HFF-Myc (cell line): Measurements from ENCODE around the gene EXD3.

ENCODE experiments used
- DNase-seq: peaks from one replicate; pipeline ENCODE4 v3.0.0-alpha.2; 2011; ENCODE audit warnings: low read depth; ENCODE audit errors: extremely low read depth
- H3K4me3 ChIP-seq: replicated peaks from 2 replicates; pipeline ENCODE4 v1.5.1; 2011; ENCODE audit warnings: low read depth, mild to moderate bottlenecking, control low read depth, low read length
- TF ChIP-seq, protein P1 (sequence below): IDR thresholded peaks from 2 replicates; pipeline ENCODE4 v1.5.1; 2012; ENCODE audit warnings: mild to moderate bottlenecking, low read depth, low read length, control low read depth; ENCODE audit errors: missing control alignments

EXD3 gene

DNA sequence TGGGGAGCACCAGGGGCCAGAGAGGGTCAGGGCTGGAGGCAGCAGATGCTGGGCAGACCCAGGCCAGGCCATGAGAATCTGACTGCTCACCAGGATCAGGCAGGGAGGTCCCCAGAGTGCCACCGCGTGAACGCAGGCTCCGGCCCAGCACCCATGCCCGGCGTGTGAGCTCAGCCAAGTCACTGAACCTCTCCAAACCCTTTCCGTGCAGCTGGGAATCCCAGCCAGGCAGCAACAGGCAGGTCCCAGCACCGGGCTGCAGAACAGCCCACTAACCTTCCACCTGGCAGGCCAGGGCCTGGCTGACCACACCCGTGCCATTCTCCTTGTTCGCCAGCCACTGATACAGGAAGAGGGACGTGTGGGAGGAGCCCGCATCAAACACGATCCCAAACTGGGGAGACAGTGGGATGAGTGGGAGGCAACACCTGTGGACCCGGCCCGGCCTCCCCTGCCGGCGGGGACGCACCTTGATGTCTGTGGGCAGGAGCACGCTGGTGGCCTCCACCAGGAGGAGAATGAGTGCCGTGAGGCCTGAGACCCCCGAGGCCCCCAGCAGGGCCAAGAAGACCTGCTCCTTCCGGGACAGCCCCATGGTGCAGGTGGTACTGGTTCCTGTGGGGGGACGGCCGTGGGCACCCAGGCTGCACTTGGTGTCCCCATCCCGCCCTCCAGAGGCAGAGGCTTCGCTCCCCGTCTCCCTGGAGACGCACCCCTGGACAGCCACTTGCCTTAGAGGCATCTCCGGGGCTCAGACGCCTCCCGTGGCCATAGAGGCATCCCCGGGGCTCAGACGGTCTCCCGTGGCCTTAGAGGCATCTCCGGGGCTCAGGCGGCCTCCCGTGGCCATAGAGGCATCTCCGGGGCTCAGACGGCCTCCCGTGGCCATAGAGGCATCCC is 15.0 kb upstream of the EXD3 start:
- H3K4me3 ChIP-seq = no peak overlapping the region
- no peak for DNase-seq
- TF ChIP-seq, protein P1, sequence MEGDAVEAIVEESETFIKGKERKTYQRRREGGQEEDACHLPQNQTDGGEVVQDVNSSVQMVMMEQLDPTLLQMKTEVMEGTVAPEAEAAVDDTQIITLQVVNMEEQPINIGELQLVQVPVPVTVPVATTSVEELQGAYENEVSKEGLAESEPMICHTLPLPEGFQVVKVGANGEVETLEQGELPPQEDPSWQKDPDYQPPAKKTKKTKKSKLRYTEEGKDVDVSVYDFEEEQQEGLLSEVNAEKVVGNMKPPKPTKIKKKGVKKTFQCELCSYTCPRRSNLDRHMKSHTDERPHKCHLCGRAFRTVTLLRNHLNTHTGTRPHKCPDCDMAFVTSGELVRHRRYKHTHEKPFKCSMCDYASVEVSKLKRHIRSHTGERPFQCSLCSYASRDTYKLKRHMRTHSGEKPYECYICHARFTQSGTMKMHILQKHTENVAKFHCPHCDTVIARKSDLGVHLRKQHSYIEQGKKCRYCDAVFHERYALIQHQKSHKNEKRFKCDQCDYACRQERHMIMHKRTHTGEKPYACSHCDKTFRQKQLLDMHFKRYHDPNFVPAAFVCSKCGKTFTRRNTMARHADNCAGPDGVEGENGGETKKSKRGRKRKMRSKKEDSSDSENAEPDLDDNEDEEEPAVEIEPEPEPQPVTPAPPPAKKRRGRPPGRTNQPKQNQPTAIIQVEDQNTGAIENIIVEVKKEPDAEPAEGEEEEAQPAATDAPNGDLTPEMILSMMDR = no peak

DNA sequence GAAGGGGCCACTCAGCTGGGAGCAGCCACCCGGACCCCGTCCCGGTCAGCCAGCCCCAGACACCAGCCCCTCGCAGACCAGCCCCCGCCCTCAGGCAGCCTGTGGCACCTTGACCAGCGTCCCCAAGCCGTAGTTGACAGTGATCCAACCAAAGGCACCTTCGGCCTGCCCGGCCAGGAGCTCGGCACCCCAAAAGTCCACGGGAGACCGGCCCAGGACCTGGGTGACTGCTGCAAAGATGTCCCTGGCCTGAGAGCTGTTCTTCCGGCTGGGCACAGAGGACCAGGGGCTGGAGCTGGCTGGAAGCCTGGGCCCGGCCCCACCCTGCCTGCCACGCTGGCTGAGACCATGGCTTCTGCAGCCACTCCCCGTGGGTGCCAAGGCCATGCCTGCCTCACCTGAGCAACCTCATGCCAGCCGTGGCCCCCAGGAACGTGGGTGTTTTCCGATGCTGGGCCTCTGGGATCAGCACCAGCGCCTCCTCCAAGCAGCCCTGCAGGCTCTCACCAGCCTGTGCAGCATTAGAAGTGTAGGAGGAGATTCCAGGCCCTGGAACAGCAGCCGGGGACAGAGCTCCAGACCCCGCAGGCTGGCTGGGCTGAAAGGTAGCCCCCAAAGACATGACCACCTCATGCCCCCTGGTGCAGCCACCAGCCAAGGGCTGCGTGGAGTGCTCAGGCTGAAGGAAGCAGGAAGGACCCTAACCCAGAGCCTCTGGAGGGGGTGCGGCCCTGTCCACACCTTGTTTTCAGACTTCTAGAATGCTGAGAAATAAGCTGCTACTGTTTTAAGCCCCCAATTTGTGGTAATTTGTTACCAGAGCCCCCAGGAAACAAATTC is 14.0 kb upstream of the EXD3 start:
- H3K4me3 ChIP-seq = no peak overlapping the region
- TF ChIP-seq, protein P1 = no peak
- DNase-seq = no peak

DNA sequence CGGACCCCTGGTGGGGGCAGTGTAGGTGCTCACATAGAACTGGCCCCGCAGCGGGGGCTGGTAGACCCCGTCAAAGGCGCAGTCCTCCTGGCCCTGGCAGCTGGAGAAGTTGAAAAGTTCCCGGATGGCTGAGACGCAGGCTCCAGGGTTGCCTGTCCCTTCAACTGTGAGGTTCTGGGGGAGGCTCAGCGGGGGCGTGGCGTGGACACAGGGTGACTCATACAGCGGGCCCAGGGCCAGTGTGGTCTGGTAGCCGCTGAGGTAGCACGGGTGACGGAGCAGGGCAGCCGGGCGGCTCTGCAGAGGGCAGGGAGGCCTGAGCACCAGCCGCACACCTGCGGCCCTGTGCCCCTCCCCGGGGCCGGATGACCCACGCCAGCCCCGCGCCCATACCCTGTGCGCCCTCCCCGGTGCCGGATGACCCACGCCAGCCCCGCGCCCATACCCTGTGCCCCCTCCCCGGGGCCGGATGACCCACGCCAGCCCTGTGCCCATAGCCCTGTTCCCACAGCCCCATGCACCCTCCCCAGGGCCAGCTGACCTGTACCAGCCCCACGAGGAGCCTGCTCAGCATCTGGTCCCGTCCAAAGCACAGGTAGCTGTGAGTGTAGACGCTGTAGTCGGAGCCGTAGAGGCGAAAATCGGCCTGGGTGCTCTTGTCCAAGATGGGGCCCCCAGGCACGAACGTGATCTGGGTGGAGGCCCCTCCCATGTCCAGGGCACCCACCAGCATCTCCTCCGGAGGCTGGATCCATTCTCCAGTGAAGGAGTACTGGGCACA is 13.2 kb upstream of the EXD3 start:
- TF ChIP-seq, protein P1 = no peak
- no peak for DNase-seq
- H3K4me3 ChIP-seq = no peak overlapping the region

DNA sequence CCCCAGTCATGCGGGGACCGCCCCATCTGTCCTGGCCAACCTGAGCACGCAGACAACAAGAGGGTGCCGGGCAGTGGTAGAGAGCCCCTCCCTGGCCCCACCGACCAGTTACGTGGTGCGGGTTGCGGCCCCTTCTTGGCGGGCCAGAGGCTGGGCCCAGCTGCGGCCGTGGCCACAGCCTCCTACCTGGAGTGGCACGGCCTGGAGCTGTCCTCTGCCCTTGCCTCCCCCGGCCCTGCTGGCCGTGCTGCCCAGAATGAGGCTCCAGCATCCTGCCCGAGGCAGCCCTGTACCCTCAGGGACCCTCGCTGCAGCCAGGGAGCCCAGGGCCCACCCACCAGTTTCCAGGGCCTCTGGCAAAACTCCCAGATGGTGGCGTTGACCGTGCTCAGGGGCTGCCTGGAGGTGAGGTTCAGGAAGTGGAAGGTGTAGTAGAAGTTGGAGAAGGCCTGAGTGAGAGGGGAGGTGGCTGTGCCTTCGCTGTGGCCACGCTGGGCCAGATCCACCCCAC is 12.5 kb upstream of the EXD3 start:
- no peak for DNase-seq
- TF ChIP-seq, protein P1 = no peak
- no peak overlapping the region for H3K4me3 ChIP-seq

DNA sequence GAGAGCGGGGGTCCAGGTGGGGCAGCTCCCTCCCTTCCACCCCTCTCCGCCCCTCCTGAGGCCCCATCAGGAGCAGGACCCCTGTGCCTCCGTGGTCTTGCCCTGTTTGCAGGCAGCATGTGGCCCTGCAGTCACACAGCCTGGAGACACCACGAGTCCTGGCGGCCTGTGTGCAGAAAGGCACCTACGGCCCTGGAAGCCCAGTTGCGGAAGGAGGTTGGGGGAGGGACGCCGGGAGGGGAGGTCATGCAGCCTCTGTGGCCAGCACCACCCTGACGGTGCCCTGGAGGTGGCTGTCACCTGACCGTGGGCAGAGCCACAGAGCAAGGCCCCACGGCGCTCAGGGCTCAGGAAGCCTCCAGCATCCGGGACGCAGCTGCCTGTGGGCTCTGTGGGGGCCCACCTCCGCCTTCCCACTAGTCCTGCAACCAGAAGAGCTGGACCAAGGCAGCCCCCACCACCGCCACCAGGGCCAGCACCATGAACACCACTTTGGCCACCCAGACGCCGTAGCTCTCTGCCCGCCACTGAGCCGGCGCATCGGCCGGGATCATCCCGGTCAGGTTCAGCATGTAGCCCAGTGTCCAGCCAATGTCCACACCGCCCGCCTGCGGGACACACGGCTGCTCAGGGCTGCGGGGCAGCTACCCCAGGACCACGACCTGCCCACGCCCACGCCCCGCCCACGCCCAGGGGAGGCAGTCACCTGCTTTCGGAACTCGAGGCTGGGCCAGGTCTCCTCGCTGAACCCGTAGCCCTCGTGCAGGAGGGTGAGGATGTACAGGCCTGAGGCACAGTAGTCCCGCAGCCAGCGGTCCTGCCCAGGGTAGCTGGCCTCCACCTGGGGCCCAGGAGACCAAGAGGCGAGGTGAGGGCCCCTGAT is 11.8 kb upstream of the EXD3 start:
- DNase-seq = no peak
- H3K4me3 ChIP-seq = no peak overlapping the region
- TF ChIP-seq, protein P1 = no peak

DNA sequence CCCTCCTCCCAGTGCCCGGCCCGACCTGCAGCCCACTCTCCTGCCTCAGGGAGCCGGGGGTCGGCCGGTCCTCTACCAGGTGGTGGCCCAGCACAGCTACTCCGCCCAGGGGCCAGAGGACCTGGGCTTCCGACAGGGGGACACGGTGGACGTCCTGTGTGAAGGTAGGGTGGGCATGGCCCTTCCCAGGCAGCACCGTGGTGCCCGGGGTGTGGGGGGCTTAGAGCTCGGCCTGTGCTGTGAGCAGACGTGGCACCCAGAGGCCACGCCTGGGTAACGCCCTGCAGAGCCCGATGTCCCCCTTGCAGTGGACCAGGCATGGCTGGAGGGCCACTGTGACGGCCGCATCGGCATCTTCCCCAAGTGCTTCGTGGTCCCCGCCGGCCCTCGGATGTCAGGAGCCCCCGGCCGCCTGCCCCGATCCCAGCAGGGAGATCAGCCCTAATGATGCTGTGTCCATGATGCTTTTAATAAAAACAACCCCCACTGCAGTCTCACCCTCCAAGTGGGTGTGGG is 11.0 kb upstream of the EXD3 start:
- no peak for DNase-seq
- TF ChIP-seq, protein P1 = no peak
- no peak overlapping the region for H3K4me3 ChIP-seq
